SJSA1 (cell line): ENCODE measurements around the gene MAPK6. TPM values are rescaled to one million over a fixed set of nuclear protein-coding genes. Genes with fewer than 3 reads are reported as not detected.
"Not testable (repeated sequence)": the region's sequence is repeated elsewhere in the genome, so short reads cannot be mapped to it uniquely, and the experiment has no call there.

Experiments
- DNase-seq, 2 experiments: peaks; one replicate each; pipeline ENCODE4 v3.0.0-alpha.2; 2015 to 2020; ENCODE audit warnings: low spot score in 2 of 2, low read depth in 1 of 2
- H3K27ac ChIP-seq: fragments of 250-450 bp; sonication (Bioruptor Pico); 2 replicates; pipeline ENCODE4 v1.5.1; 2020; ENCODE audit warnings: mild to moderate bottlenecking, moderate library complexity
- H3K27me3 ChIP-seq: fragments of 250-450 bp; sonication (Bioruptor Pico); replicated peaks from 2 replicates; pipeline ENCODE4 v1.5.1; 2020; ENCODE audit warnings: mild to moderate bottlenecking, moderate library complexity
- H3K36me3 ChIP-seq: fragments of 250-450 bp; sonication (Bioruptor Pico); 2 replicates; pipeline ENCODE4 v1.5.1; 2020; ENCODE audit warnings: mild to moderate bottlenecking
- H3K4me1 ChIP-seq: fragments of 250-450 bp; sonication (Bioruptor Pico); replicated peaks from 2 replicates; pipeline ENCODE4 v1.6.1; 2021; ENCODE audit warnings: mild to moderate bottlenecking
- H3K4me3 ChIP-seq: fragments of 250-450 bp; sonication (Bioruptor Pico); 2 replicates; pipeline ENCODE4 v1.5.1; 2020; ENCODE audit warnings: mild to moderate bottlenecking
- H3K9me3 ChIP-seq: fragments of 250-450 bp; sonication (Bioruptor Pico); replicated peaks from 2 replicates; pipeline ENCODE4 v1.5.1; 2020; ENCODE audit warnings: mild to moderate bottlenecking
- total RNA-seq: library from RNA; depleted of rRNA; stranded (reverse); fragments of >200 nt; shearing (Covaris generic); gene quantifications from 2 replicates; pipeline ENCODE4 v1.2.3, GENCODE V29; 2014

MAPK6 gene
- total RNA-seq, 1 experiment from 2014 or later = 56.9 TPM

GRCh38 chr15:52042051-52042851 is 23.2 kb downstream of the MAPK6 start:
- H3K27me3 ChIP-seq = no peaks in the 10 kb centered on the region
- H3K4me3 ChIP-seq = no peak overlapping the region
- peaks cover 23% of the 10 kb centered on the region for H3K36me3 ChIP-seq
- peaks cover 35% of the 10 kb centered on the region for H3K4me1 ChIP-seq
- no peaks in the 10 kb centered on the region for H3K9me3 ChIP-seq
- H3K27ac ChIP-seq = peak overlapping the region; percentile 9; the same call in 1 of the 2 replicates
- DNase-seq = no peak

- H3K27me3 ChIP-seq, DNase-seq: not testable (repeated sequence)
- H3K4me1 ChIP-seq = peaks cover 37% of the 10 kb centered on the region
These were observed 26.8 kb downstream of the MAPK6 start for GRCh38 chr15:52045795-52046298.

GRCh38 chr15:52046552-52046951 is 27.5 kb downstream of the MAPK6 start:
- DNase-seq = not testable (repeated sequence)

More at GRCh38 chr15:52045795-52046298, 26.8 kb downstream of the MAPK6 start:
- not testable (repeated sequence) for H3K4me3 ChIP-seq, H3K27ac ChIP-seq, H3K9me3 ChIP-seq
- peaks cover 36% of the 10 kb centered on the region for H3K36me3 ChIP-seq

GRCh38 chr15:52050416-52050815 is 31.4 kb downstream of the MAPK6 start:
- no peaks in the 10 kb centered on the region for H3K27me3 ChIP-seq
- peaks cover 56% of the 10 kb centered on the region for H3K4me1 ChIP-seq
- peak in 1 of 2 experiments; percentile 76 for DNase-seq
- H3K27ac ChIP-seq = peak overlapping the region; percentile 64
- H3K36me3 ChIP-seq = peaks cover 52% of the 10 kb centered on the region
- H3K9me3 ChIP-seq = peaks cover 6% of the 10 kb centered on the region; the same call in 1 of the 2 replicates
- no peak overlapping the region for H3K4me3 ChIP-seq

More at GRCh38 chr15:52046552-52046951, 27.5 kb downstream of the MAPK6 start:
- H3K9me3 ChIP-seq, H3K4me3 ChIP-seq, H3K27me3 ChIP-seq, H3K27ac ChIP-seq: not testable (repeated sequence)
- H3K4me1 ChIP-seq = peaks cover 37% of the 10 kb centered on the region
- peaks cover 36% of the 10 kb centered on the region for H3K36me3 ChIP-seq

- peaks cover 75% of the 10 kb centered on the region for H3K4me1 ChIP-seq
- no peak overlapping the region for H3K4me3 ChIP-seq
- no peak for DNase-seq
- H3K36me3 ChIP-seq = peaks cover 59% of the 10 kb centered on the region
- H3K27me3 ChIP-seq = no peaks in the 10 kb centered on the region
- peaks cover 6% of the 10 kb centered on the region; the same call in 1 of the 2 replicates for H3K9me3 ChIP-seq
- H3K27ac ChIP-seq = peak overlapping the region; percentile 77
These were observed 33.3 kb downstream of the MAPK6 start for GRCh38 chr15:52052066-52052935.

- no peaks in the 10 kb centered on the region for H3K27me3 ChIP-seq
- H3K27ac ChIP-seq = peak overlapping the region; percentile 68
- no peak overlapping the region for H3K4me3 ChIP-seq
- DNase-seq = peak in 1 of 2 experiments; percentile 55
- peaks cover 75% of the 10 kb centered on the region for H3K4me1 ChIP-seq
- peaks cover 6% of the 10 kb centered on the region; the same call in 1 of the 2 replicates for H3K9me3 ChIP-seq
- peaks cover 66% of the 10 kb centered on the region for H3K36me3 ChIP-seq
These were observed 35.4 kb downstream of the MAPK6 start for GRCh38 chr15:52054381-52054780.

GRCh38 chr15:52054858-52055257 is 35.8 kb downstream of the MAPK6 start:
- not testable (repeated sequence) for DNase-seq, H3K27me3 ChIP-seq, H3K4me3 ChIP-seq, H3K9me3 ChIP-seq
- Histone ChIP-seq H3K27ac (peak overlapping the region; percentile 68), H3K36me3 (peaks cover 69% of the 10 kb centered on the region), H3K4me1 (peaks cover 70% of the 10 kb centered on the region)

- peaks cover 77% of the 10 kb centered on the region for H3K36me3 ChIP-seq
- H3K27me3 ChIP-seq = no peaks in the 10 kb centered on the region
- peaks cover 6% of the 10 kb centered on the region; the same call in 1 of the 2 replicates for H3K9me3 ChIP-seq
- H3K27ac ChIP-seq = 0 out of 2 replicates have a peak overlapping the region, but pooled peaks have one; percentile 68
- no peak overlapping the region for H3K4me3 ChIP-seq
- H3K4me1 ChIP-seq = peaks cover 59% of the 10 kb centered on the region
- DNase-seq = no peak
These were observed 37.0 kb downstream of the MAPK6 start for GRCh38 chr15:52056001-52056400.

GRCh38 chr15:52056496-52056895 is 37.5 kb downstream of the MAPK6 start:
- Histone ChIP-seq H3K4me1 (peaks cover 56% of the 10 kb centered on the region), H3K27ac (no peak overlapping the region), H3K4me3 (no peak overlapping the region), H3K36me3 (peaks cover 77% of the 10 kb centered on the region), H3K9me3 (peaks cover 6% of the 10 kb centered on the region; the same call in 1 of the 2 replicates), H3K27me3 (no peaks in the 10 kb centered on the region)
- no peak for DNase-seq

- Histone ChIP-seq H3K27ac (no peak overlapping the region), H3K36me3 (peaks cover 79% of the 10 kb centered on the region), H3K4me1 (peaks cover 43% of the 10 kb centered on the region), H3K4me3 (no peak overlapping the region), H3K9me3 (no peaks in the 10 kb centered on the region), H3K27me3 (no peaks in the 10 kb centered on the region)
- DNase-seq = no peak
These were observed 39.0 kb downstream of the MAPK6 start for GRCh38 chr15:52057996-52058395.

- H3K27me3 ChIP-seq = no peaks in the 10 kb centered on the region
- H3K27ac ChIP-seq = no peak overlapping the region
- peaks cover 18% of the 10 kb centered on the region for H3K4me1 ChIP-seq
- H3K4me3 ChIP-seq = no peak overlapping the region
- H3K36me3 ChIP-seq = peaks cover 85% of the 10 kb centered on the region
- no peaks in the 10 kb centered on the region for H3K9me3 ChIP-seq
- DNase-seq = no peak
These were observed 41.5 kb downstream of the MAPK6 start for GRCh38 chr15:52060501-52060900.

- Histone ChIP-seq H3K36me3 (peaks cover 29% of the 10 kb centered on the region), H3K27ac (no peak overlapping the region), H3K9me3 (no peaks in the 10 kb centered on the region), H3K27me3 (no peaks in the 10 kb centered on the region), H3K4me1 (no peaks in the 10 kb centered on the region), H3K4me3 (no peak overlapping the region)
- no peak for DNase-seq
These were observed 48.0 kb downstream of the MAPK6 start for GRCh38 chr15:52066842-52067544.

GRCh38 chr15:52067545-52067926 is 48.5 kb downstream of the MAPK6 start:
- Histone ChIP-seq H3K9me3 (no peaks in the 10 kb centered on the region), H3K4me3 (no peak overlapping the region), H3K4me1 (no peaks in the 10 kb centered on the region), H3K27me3 (no peaks in the 10 kb centered on the region), H3K27ac (no peak overlapping the region), H3K36me3 (peaks cover 24% of the 10 kb centered on the region)
- DNase-seq = no peak
